SK-N-SH (cell line): ENCODE measurements around the gene TMEM26. TPM values are rescaled to one million over a fixed set of nuclear protein-coding genes. Genes with fewer than 3 reads are reported as not detected.

ENCODE experiments used
- CTCF ChIA-PET: fragments of 300-600, 350-600 bp; formaldehyde crosslinking; extraction: SDS; loops from one replicate; lab custom pipeline; 2021; lab: Yijun Ruan, JAX
- POLR2A ChIA-PET: fragments of 350-600 bp; sonication (Branson Sonifier 250); formaldehyde crosslinking; extraction: SDS; loops from one replicate; lab custom pipeline; 2020; ENCODE audit warnings: antibody characterized with exemption, inconsistent platforms; lab: Yijun Ruan, JAX
- DNase-seq: peaks from one replicate; pipeline ENCODE4 v3.0.0; 2012
- H2AFZ ChIP-seq: fragments of 200-600 bp; sonication (generic); 2 replicates; pipeline ENCODE4 v1.8.1; 2016; ENCODE audit warnings: antibody characterized with exemption, mild to moderate bottlenecking, low read depth
- H3F3A ChIP-seq: fragments of 200-600 bp; sonication (generic); replicated peaks from 2 replicates; pipeline ENCODE3; 2016; ENCODE audit warnings: antibody characterized with exemption, mild to moderate bottlenecking; ENCODE audit not compliant: insufficient read depth
- H3K27ac ChIP-seq, 2 experiments: fragments of 200-500 bp in 1 of 2; fragments of 200-600 bp in 1 of 2; sonication (Bioruptor generic) in 1 of 2; sonication (generic), shearing (Covaris generic) in 1 of 2; 2 replicates each; pipeline versions ENCODE4 v1.5.1 to v1.6.1; 2014 to 2016; ENCODE audit warnings: low read depth in 2 of 2, inconsistent platforms in 1 of 2, low read length in 1 of 2, mild to moderate bottlenecking in 1 of 2, mixed read lengths in 1 of 2
- H3K27me3 ChIP-seq: fragments of 200-600 bp; sonication (generic), shearing (Covaris generic); 2 replicates; pipeline ENCODE4 v1.6.1; 2016; ENCODE audit warnings: mixed run types; ENCODE audit not compliant: insufficient read depth
- H3K36me3 ChIP-seq, 2 experiments: fragments of 200-500 bp in 1 of 2; fragments of 200-600 bp in 1 of 2; sonication (Bioruptor generic) in 1 of 2; sonication (generic) in 1 of 2; replicated peaks in 1 of 2; 2 replicates each; pipeline versions ENCODE3 to v1.5.1; 2014 to 2016; ENCODE audit warnings: low read length in 1 of 2, mild to moderate bottlenecking in 1 of 2; ENCODE audit not compliant: insufficient read depth in 2 of 2, control insufficient read depth in 1 of 2
- H3K4me1 ChIP-seq, 2 experiments: fragments of 200-500 bp in 1 of 2; fragments of 200-600 bp in 1 of 2; sonication (Bioruptor generic) in 1 of 2; sonication (generic), shearing (Covaris generic) in 1 of 2; 2 replicates each; pipeline versions ENCODE4 v1.5.1 to v1.6.1; 2014 to 2016; ENCODE audit warnings: low read depth in 1 of 2, low read length in 1 of 2, mixed run types in 1 of 2; ENCODE audit not compliant: insufficient read depth in 2 of 2, control insufficient read depth in 1 of 2
- H3K4me2 ChIP-seq: fragments of 200-600 bp; sonication (generic), shearing (Covaris generic); 2 replicates; pipeline ENCODE4 v1.6.1; 2017; ENCODE audit warnings: mixed run types
- H3K4me3 ChIP-seq, 2 experiments: fragments of 200-500 bp in 1 of 2; fragments of 200-600 bp in 1 of 2; sonication (Bioruptor generic) in 1 of 2; sonication (generic), shearing (Covaris generic) in 1 of 2; 2 replicates each; pipeline versions ENCODE4 v1.5.1 to v1.8.1; 2014 to 2016; ENCODE audit warnings: low read depth in 2 of 2, inconsistent platforms in 1 of 2, low read length in 1 of 2, mild to moderate bottlenecking in 1 of 2, mixed read lengths in 1 of 2, moderate library complexity in 1 of 2
- H3K79me2 ChIP-seq: fragments of 200-600 bp; sonication (generic); 2 replicates; pipeline ENCODE4 v1.8.1; 2017; ENCODE audit warnings: mild to moderate bottlenecking; ENCODE audit not compliant: insufficient read depth
- H3K9ac ChIP-seq: fragments of 200-600 bp; sonication (generic); 2 replicates; pipeline ENCODE4 v1.6.1; 2017; ENCODE audit warnings: mixed run types
- H3K9me2 ChIP-seq: fragments of 200-600 bp; sonication (generic); 2 replicates; pipeline ENCODE4 v1.6.1; 2017; ENCODE audit warnings: mixed run types
- H3K9me3 ChIP-seq: fragments of 200-600 bp; sonication (generic); 2 replicates; pipeline ENCODE4 v1.6.1; 2017; ENCODE audit warnings: mixed run types, mild to moderate bottlenecking, moderate library complexity
- H4K20me1 ChIP-seq: fragments of 200-600 bp; sonication (generic); 2 replicates; pipeline ENCODE4 v1.6.1; 2017; ENCODE audit warnings: mild to moderate bottlenecking, mixed run types; ENCODE audit not compliant: insufficient read depth
- CHD2 ChIP-seq: fragments of 150-350 bp; IDR thresholded peaks from 2 replicates; pipeline ENCODE4 v1.6.1; 2018; ENCODE audit warnings: low read length; ENCODE audit not compliant: partially characterized antibody
- ELF1 ChIP-seq: IDR thresholded peaks from 2 replicates; pipeline ENCODE4 v1.4.0; 2012
- EZH2phosphoT487 ChIP-seq: fragments of 200-600 bp; sonication (generic); IDR thresholded peaks from 2 replicates; pipeline ENCODE4 v1.6.1; 2017; ENCODE audit warnings: low read depth, mixed run types, mild to moderate bottlenecking, antibody characterized with exemption, moderate library complexity, borderline replicate concordance
- FOSL2 ChIP-seq: IDR thresholded peaks from 2 replicates; pipeline ENCODE4 v1.4.0; 2012; ENCODE audit warnings: low read depth, mild to moderate bottlenecking, moderate library complexity, borderline replicate concordance
- FOXM1 ChIP-seq: IDR thresholded peaks from 2 replicates; pipeline ENCODE4 v1.4.0; 2012; ENCODE audit warnings: low read depth, mild to moderate bottlenecking
- GATA2 ChIP-seq: sonication (generic); formaldehyde crosslinking; IDR thresholded peaks from 2 replicates; pipeline ENCODE4 v1.5.0; 2020; ENCODE audit warnings: mild to moderate bottlenecking, missing genetic modification reagents
- JUND ChIP-seq: IDR thresholded peaks from 2 replicates; pipeline ENCODE4 v1.4.0; 2012
- MEF2A ChIP-seq: IDR thresholded peaks from 2 replicates; pipeline ENCODE4 v1.4.0; 2012; ENCODE audit warnings: low read depth, borderline replicate concordance
- MXI1 ChIP-seq: IDR thresholded peaks from 2 replicates; pipeline ENCODE4 v1.6.1; 2012; ENCODE audit warnings: mild to moderate bottlenecking, low read depth, low read length, improper control_type of control experiment
- RAD21 ChIP-seq: IDR thresholded peaks from 2 replicates; pipeline ENCODE4 v1.6.1; 2012; ENCODE audit warnings: mild to moderate bottlenecking, low read length
- SIN3A ChIP-seq: IDR thresholded peaks from 2 replicates; pipeline ENCODE4 v1.6.1; 2012; ENCODE audit warnings: low read depth, mild to moderate bottlenecking, low read length, moderate library complexity, borderline replicate concordance
- TAF1 ChIP-seq: IDR thresholded peaks from 2 replicates; pipeline ENCODE4 v1.6.1; 2012; ENCODE audit warnings: low read depth, mild to moderate bottlenecking, low read length, moderate library complexity, borderline replicate concordance
- TCF12 ChIP-seq: IDR thresholded peaks from 2 replicates; pipeline ENCODE4 v1.4.0; 2012
- TEAD4 ChIP-seq: IDR thresholded peaks from 2 replicates; pipeline ENCODE4 v1.4.0; 2012; ENCODE audit warnings: mild to moderate bottlenecking, borderline replicate concordance; ENCODE audit not compliant: insufficient read depth
- YY1 ChIP-seq: IDR thresholded peaks from 2 replicates; pipeline ENCODE4 v1.4.0; 2012; ENCODE audit warnings: low read depth, mild to moderate bottlenecking
- WGBS: methylation state at CpG from one replicate; pipeline ENCODE4 v1.1.6; 2017; ENCODE audit warnings: low lambda C conversion rate; 5-methylcytosine and 5-hydroxymethylcytosine counted together
- polyA plus RNA-seq, 3 experiments: library from polyadenylated mRNA; depleted of rRNA; stranded (reverse); fragments of >200 nt; gene quantifications; 2 replicates each; pipeline ENCODE4 v1.2.3, GENCODE V29; 2012
- TF ChIP-seq, protein P1 (sequence below): IDR thresholded peaks from 2 replicates; pipeline ENCODE4 v1.4.0; 2012; ENCODE audit warnings: low read depth
- TF ChIP-seq, protein P2 (sequence below): IDR thresholded peaks from 2 replicates; pipeline ENCODE4 v1.6.1; 2012; ENCODE audit warnings: mild to moderate bottlenecking, low read depth, low read length, moderate library complexity

The TMEM26 gene
- polyA plus RNA-seq, 1 of the 3 experiments (the other 2 are of a cell fraction): 0.05 TPM

DNA sequence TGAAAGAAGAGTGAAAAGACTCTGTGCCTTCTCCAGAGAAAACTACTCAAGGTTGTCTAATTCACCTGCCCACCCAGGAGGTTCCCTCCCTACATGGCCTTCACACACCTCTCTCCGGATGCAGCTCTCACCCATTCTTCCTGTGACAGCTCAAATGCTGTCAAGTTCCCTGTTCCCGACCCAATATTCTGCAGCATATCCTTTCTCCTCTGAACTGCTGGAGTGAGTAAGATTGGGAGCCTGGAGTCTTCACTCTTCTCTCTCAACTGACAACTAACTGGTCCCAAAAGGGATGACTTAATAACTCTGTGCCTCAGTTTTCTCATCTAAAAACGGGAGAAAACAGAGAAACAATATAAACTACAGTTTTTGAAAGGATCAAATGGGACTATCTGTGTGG is 5.1 kb downstream of the TMEM26 start:
- ChIA-PET POLR2A (no interaction called here), CTCF (interaction anchor here (0.6 kb wide), 1 partner anchor 9 kb away, joined by 3 read pairs; no protein-coding TSS in a partner anchor)
- Histone ChIP-seq H3K4me2 (no peak overlapping the region), H3K9me3 (no peaks in the 10 kb centered on the region), H3K27ac (no peak overlapping the region), H3K27me3 (no peaks in the 10 kb centered on the region), H3K4me1 (peaks cover 0 to 8% of the 10 kb centered on the region in 2 experiments; a peak in 2 of 4 replicates), H3K9ac (no peak overlapping the region), H3K36me3 (no peaks in the 10 kb centered on the region)
- 82% methylated on average over 3 of the region's 3 CpGs for WGBS
- DNase-seq: no peak
- TF ChIP-seq GATA2 (CRISPR knock-in tag) (no peak), JUND (no peak), CHD2 (no peak), EZH2phosphoT487 (no peak), ELF1 (no peak), TCF12 (no peak), FOSL2 (no peak), SIN3A (no peak), TAF1 (no peak)
- TF ChIP-seq, protein P1, sequence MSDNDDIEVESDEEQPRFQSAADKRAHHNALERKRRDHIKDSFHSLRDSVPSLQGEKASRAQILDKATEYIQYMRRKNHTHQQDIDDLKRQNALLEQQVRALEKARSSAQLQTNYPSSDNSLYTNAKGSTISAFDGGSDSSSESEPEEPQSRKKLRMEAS: no peak
- TF ChIP-seq, all 33 proteins: peak for 0
- Histone ChIP-seq H3K79me2 (no peaks in the 10 kb centered on the region), H3K4me3 (no peak overlapping the region), H3F3A (no peaks in the 10 kb centered on the region), H2AFZ (no peak overlapping the region), H4K20me1 (no peaks in the 10 kb centered on the region), H3K9me2 (no peaks in the 10 kb centered on the region)

DNA sequence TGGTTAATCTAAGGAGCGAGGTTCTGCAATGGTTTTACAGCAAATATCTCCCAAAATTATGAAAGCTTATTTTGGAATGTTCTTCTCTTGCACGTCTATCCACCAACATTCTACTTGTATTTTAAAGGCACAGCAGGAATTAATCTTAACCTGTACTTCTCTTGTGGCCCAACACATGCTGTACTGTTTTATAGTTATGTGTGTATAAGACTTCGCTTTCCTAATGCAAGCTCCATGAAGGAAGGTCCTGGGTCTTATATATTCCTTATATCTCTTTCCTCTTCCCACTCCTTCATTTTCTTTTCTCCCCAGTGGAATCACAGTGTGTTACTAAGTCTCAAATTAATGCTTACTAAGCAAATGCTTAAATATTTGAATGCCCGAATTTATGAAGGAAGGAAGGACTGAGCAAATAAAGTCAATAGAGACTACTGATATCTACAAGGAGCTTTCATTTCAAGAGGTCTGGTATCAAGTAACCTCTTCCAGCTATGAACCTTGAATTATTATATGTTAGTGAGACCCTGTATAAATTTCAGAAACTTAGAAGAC is 14.0 kb downstream of the TMEM26 start:
- no peak for DNase-seq
- Histone ChIP-seq H3K4me3 (no peak overlapping the region), H3K9ac (no peak overlapping the region), H3K36me3 (no peaks in the 10 kb centered on the region), H2AFZ (no peak overlapping the region), H4K20me1 (no peaks in the 10 kb centered on the region), H3K27me3 (no peaks in the 10 kb centered on the region), H3F3A (no peaks in the 10 kb centered on the region), H3K4me2 (no peak overlapping the region), H3K79me2 (no peaks in the 10 kb centered on the region), H3K27ac (no peak overlapping the region)
- ChIA-PET POLR2A (no interaction called here), CTCF (interaction anchor here (0.7 to 1.5 kb wide), 3 partner anchors 9 to 294 kb away, joined by 3 read pairs; no protein-coding TSS in a partner anchor)
- WGBS: 80% methylated on average over 4 of the region's 4 CpGs
- TF ChIP-seq YY1: no peak
- TF ChIP-seq MEF2A: no peak
- no peak for TF ChIP-seq RAD21
- no peak for TF ChIP-seq TEAD4
- no peak for TF ChIP-seq MXI1
- TF ChIP-seq FOXM1: no peak
- TF ChIP-seq TCF12: no peak
- TF ChIP-seq, protein P2, sequence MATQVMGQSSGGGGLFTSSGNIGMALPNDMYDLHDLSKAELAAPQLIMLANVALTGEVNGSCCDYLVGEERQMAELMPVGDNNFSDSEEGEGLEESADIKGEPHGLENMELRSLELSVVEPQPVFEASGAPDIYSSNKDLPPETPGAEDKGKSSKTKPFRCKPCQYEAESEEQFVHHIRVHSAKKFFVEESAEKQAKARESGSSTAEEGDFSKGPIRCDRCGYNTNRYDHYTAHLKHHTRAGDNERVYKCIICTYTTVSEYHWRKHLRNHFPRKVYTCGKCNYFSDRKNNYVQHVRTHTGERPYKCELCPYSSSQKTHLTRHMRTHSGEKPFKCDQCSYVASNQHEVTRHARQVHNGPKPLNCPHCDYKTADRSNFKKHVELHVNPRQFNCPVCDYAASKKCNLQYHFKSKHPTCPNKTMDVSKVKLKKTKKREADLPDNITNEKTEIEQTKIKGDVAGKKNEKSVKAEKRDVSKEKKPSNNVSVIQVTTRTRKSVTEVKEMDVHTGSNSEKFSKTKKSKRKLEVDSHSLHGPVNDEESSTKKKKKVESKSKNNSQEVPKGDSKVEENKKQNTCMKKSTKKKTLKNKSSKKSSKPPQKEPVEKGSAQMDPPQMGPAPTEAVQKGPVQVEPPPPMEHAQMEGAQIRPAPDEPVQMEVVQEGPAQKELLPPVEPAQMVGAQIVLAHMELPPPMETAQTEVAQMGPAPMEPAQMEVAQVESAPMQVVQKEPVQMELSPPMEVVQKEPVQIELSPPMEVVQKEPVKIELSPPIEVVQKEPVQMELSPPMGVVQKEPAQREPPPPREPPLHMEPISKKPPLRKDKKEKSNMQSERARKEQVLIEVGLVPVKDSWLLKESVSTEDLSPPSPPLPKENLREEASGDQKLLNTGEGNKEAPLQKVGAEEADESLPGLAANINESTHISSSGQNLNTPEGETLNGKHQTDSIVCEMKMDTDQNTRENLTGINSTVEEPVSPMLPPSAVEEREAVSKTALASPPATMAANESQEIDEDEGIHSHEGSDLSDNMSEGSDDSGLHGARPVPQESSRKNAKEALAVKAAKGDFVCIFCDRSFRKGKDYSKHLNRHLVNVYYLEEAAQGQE: no peak
- TF ChIP-seq, all 33 proteins: peak for 0
- Histone ChIP-seq H3K4me1 (peaks cover 0 to 10% of the 10 kb centered on the region in 2 experiments; a peak in 2 of 4 replicates), H3K9me2 (no peaks in the 10 kb centered on the region), H3K9me3 (no peaks in the 10 kb centered on the region)
